SU-DHL-6 (cell line): Measurements from ENCODE around the gene GCKR.

Experiments used
- H2AFZ ChIP-seq: fragments of 200-600 bp; sonication (generic); 2 replicates; pipeline ENCODE4 v1.6.1; 2014; ENCODE audit warnings: low read depth, mild to moderate bottlenecking, moderate library complexity, mixed read lengths, antibody characterized with exemption, low read length; ENCODE audit not compliant: severe bottlenecking
- H3F3A ChIP-seq: fragments of 200-600 bp; shearing (Covaris generic); 2 replicates; pipeline ENCODE4 v1.6.0; 2016; ENCODE audit warnings: antibody characterized with exemption, mild to moderate bottlenecking; ENCODE audit not compliant: insufficient read depth
- H3K27ac ChIP-seq: fragments of 200-600 bp; sonication (generic); 2 replicates; pipeline ENCODE4 v1.5.1; 2016; ENCODE audit warnings: low read depth, mild to moderate bottlenecking, low read length, moderate library complexity, mixed read lengths
- H3K27me3 ChIP-seq: fragments of 200-600 bp; sonication (generic), shearing (Covaris generic); 2 replicates; pipeline ENCODE4 v1.6.0; 2014; ENCODE audit warnings: mild to moderate bottlenecking, low read length
- H3K36me3 ChIP-seq: fragments of 200-600 bp; sonication (generic); 2 replicates; pipeline ENCODE4 v1.6.1; 2014; ENCODE audit warnings: mild to moderate bottlenecking, low read length, mixed read lengths
- H3K4me2 ChIP-seq: fragments of 300-600, 200-600 bp; shearing (Covaris generic), sonication (generic); 2 replicates; pipeline ENCODE4 v1.6.0; 2014; ENCODE audit warnings: low read length, low read depth, mild to moderate bottlenecking; ENCODE audit not compliant: poor library complexity, severe bottlenecking
- H3K4me3 ChIP-seq: fragments of 200-600 bp; sonication (generic); 2 replicates; pipeline ENCODE4 v1.5.1; 2014; ENCODE audit warnings: antibody characterized with exemption, low read length, mild to moderate bottlenecking, mixed read lengths; ENCODE audit not compliant: insufficient read depth, poor library complexity, severe bottlenecking
- H3K79me2 ChIP-seq: fragments of 200-600 bp; sonication (generic); 2 replicates; pipeline ENCODE4 v1.6.1; 2014; ENCODE audit warnings: mild to moderate bottlenecking, low read length, moderate library complexity; ENCODE audit not compliant: insufficient read depth
- H3K9ac ChIP-seq: fragments of 200-600 bp; sonication (generic); 2 replicates; pipeline ENCODE4 v1.7.0; 2014; ENCODE audit warnings: mild to moderate bottlenecking, low read length
- H3K9me2 ChIP-seq: fragments of 200-600 bp; sonication (generic); replicated peaks from 2 replicates; pipeline ENCODE4 v1.6.1; 2014; ENCODE audit warnings: low read length; ENCODE audit not compliant: insufficient read depth
- H3K9me3 ChIP-seq: fragments of 200-600 bp; sonication (generic); 2 replicates; pipeline ENCODE4 v1.6.1; 2014; ENCODE audit warnings: low read length, mixed read lengths; ENCODE audit not compliant: insufficient read depth
- H4K20me1 ChIP-seq: fragments of 200-600 bp; sonication (generic); 2 replicates; pipeline ENCODE4 v1.6.1; 2014; ENCODE audit warnings: low read depth, mild to moderate bottlenecking, antibody characterized with exemption, low read length, moderate library complexity, mixed read lengths
- CTCF ChIP-seq: fragments of 200-600 bp; sonication (generic); IDR thresholded peaks from one replicate; pipeline ENCODE4 v1.5.1; 2017; ENCODE audit warnings: antibody characterized with exemption, mild to moderate bottlenecking, low read length, moderate library complexity; ENCODE audit not compliant: insufficient read depth, poor library complexity, severe bottlenecking
- EZH2phosphoT487 ChIP-seq: fragments of 200-600 bp; sonication (generic), shearing (Covaris generic); conservative IDR thresholded peaks from 2 replicates; pipeline ENCODE4 v1.6.1; 2018; ENCODE audit warnings: mild to moderate bottlenecking, antibody characterized with exemption, low read length, moderate library complexity, mixed read lengths

The GCKR gene

DNA sequence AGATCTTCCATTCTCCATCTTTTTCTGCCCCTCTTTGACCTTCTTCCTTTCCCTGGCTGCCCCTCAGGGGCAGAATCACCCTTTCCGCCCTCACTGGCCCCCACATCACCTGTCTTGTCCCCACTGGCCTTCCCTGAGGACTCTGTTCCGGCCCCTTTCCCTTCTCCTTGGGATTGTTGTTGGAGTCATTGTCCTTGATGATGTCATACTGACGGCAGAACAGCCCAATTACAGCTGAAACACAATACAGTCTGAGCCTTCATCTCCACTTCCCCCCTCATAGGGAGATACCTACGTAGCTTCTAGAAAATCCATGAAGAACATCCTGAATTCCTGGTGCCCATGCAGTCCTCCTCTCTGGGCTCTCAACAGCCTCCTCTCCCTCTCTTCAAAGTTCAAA is 4.1 kb upstream of the GCKR start:
- peaks cover 4% of the 10 kb centered on the region; the same call in 1 of the 2 replicates for H3F3A ChIP-seq
- H3K4me3 ChIP-seq, result no peak overlapping the region
- H3K9ac ChIP-seq, result no peak overlapping the region
- H3K27ac ChIP-seq, result no peak overlapping the region
- TF ChIP-seq EZH2phosphoT487 (no peak), CTCF (no peak)
- H2AFZ ChIP-seq, result no peak overlapping the region
- H3K9me3 ChIP-seq, result no peaks in the 10 kb centered on the region
- H3K27me3 ChIP-seq, result no peaks in the 10 kb centered on the region
- no peaks in the 10 kb centered on the region for H3K79me2 ChIP-seq
- no peaks in the 10 kb centered on the region for H4K20me1 ChIP-seq
- no peaks in the 10 kb centered on the region for H3K36me3 ChIP-seq
- no peaks in the 10 kb centered on the region for H3K9me2 ChIP-seq
- no peak overlapping the region for H3K4me2 ChIP-seq

DNA sequence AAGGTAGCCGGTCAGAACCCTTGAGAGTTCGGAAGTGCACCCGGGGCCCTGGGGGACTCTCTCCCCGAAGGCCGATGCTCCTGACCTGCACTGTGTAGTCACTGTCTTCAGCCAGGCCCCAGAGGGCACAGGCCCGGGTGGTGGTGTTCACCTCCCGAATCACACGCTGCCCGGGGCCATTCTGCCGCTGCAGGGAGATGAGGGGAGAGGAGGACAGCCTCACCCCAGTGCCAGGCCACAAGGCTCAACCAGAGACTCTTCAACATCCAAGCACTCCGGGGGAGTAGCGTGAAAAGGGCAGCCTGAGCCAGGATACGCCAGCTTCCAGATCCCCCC is 2.7 kb upstream of the GCKR start:
- H3K27me3 ChIP-seq, result no peaks in the 10 kb centered on the region
- H3K27ac ChIP-seq, result no peak overlapping the region
- H3K79me2 ChIP-seq, result no peaks in the 10 kb centered on the region
- no peaks in the 10 kb centered on the region for H3K9me3 ChIP-seq
- no peaks in the 10 kb centered on the region for H4K20me1 ChIP-seq
- H3F3A ChIP-seq, result peaks cover 4% of the 10 kb centered on the region; the same call in 1 of the 2 replicates
- no peak for TF ChIP-seq CTCF
- TF ChIP-seq EZH2phosphoT487, result no peak
- H3K9ac ChIP-seq, result no peak overlapping the region
- H2AFZ ChIP-seq, result no peak overlapping the region
- no peaks in the 10 kb centered on the region for H3K9me2 ChIP-seq
- H3K36me3 ChIP-seq, result no peaks in the 10 kb centered on the region
- H3K4me3 ChIP-seq, result no peak overlapping the region
- no peak overlapping the region for H3K4me2 ChIP-seq

- no peak overlapping the region for H3K27ac ChIP-seq
- no peaks in the 10 kb centered on the region for H3K9me3 ChIP-seq
- no peaks in the 10 kb centered on the region for H3K9me2 ChIP-seq
- no peaks in the 10 kb centered on the region for H3K79me2 ChIP-seq
- H3K36me3 ChIP-seq, result no peaks in the 10 kb centered on the region
- no peaks in the 10 kb centered on the region for H3K27me3 ChIP-seq
- no peak overlapping the region for H3K4me3 ChIP-seq
- no peak overlapping the region for H3K9ac ChIP-seq
- H3K4me2 ChIP-seq, result no peak overlapping the region
- no peaks in the 10 kb centered on the region for H4K20me1 ChIP-seq
- TF ChIP-seq EZH2phosphoT487 (no peak), CTCF (no peak)
- no peak overlapping the region for H2AFZ ChIP-seq
- peaks cover 4% of the 10 kb centered on the region; the same call in 1 of the 2 replicates for H3F3A ChIP-seq
Measured at GRCh38 chr2:27494284-27494943, 2.2 kb upstream of the GCKR start.
